T-helper 9 cell (primary cell): ENCODE results near the gene ARAP2.

Source experiments
- DNase-seq: peaks from one replicate; pipeline ENCODE4 v3.0.0-alpha.2; 2020

The ARAP2 gene

GRCh38 chr4:36099509-36099908 is 144.8 kb downstream of the ARAP2 start:
- no peak for DNase-seq

- no peak for DNase-seq
These were observed 149.3 kb downstream of the ARAP2 start for GRCh38 chr4:36094995-36095394.

- no peak for DNase-seq
These were observed 152.3 kb downstream of the ARAP2 start for GRCh38 chr4:36091997-36092396.

DNA sequence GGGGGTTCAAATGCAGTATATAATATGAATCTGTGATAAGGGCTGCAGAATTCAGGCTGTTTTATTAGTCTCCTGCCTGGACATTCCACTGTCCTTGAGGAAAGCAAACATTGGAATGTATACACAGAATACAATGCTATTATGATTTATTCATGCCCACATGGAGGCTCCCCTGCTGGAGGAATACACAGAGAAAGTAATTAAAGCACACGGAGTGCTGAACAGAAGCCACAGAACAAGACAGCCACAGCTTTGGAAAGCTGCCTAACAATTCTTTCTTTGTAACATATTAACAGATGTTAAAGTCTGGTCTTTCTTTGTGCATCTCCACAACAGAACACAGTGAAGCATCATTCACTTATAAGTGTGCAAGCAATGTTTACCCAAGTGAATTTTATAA is 155.8 kb downstream of the ARAP2 start:
- no peak for DNase-seq

- DNase-seq, result no peak
These were observed 158.0 kb downstream of the ARAP2 start for GRCh38 chr4:36086261-36086786.

- no peak for DNase-seq
These were observed 161.5 kb downstream of the ARAP2 start for GRCh38 chr4:36082817-36083216.

DNA sequence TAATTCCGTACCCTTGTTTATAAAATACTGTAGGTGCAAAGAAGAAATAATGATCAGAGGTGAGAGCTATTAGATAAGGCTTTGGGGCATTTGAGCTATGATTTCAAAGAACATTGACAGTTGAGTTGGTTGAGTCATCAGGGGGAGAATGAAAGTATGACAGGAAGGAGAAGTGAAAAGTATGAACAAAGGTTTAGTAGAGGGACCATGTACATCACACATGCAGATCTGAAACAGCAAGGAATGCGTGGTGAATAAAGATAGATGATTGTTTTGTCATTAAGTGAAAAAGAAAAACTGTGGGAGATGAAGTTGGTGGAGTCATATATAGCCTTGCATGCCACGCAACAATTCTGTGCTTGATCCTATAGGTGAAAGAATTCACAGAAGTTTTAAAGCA is 163.1 kb downstream of the ARAP2 start:
- no peak for DNase-seq

- no peak for DNase-seq
These were observed 164.6 kb downstream of the ARAP2 start for GRCh38 chr4:36079666-36080065.

GRCh38 chr4:36078319-36078718 is 166.0 kb downstream of the ARAP2 start:
- DNase-seq, result no peak

- DNase-seq, result no peak
These were observed 171.8 kb downstream of the ARAP2 start for GRCh38 chr4:36072529-36072928.

DNA sequence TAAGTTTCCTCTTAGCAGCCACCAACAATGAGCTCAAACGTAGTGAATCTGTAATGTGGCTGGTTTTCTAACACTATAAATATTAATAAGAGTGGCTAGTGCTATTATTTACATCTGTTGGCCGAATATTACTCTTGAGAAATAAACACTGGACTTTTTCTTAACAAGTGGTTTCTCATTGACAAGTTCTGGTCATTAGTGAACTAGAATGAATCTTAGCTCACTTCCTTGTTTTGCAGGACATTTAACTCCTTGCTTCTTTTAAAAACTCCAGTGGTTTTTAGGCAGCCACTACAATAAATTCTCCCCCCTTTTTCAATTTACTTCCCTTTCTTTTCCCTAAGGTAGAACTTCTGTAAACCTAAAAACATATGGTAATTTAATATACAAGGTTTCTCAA is 177.2 kb downstream of the ARAP2 start:
- DNase-seq, result no peak

DNA sequence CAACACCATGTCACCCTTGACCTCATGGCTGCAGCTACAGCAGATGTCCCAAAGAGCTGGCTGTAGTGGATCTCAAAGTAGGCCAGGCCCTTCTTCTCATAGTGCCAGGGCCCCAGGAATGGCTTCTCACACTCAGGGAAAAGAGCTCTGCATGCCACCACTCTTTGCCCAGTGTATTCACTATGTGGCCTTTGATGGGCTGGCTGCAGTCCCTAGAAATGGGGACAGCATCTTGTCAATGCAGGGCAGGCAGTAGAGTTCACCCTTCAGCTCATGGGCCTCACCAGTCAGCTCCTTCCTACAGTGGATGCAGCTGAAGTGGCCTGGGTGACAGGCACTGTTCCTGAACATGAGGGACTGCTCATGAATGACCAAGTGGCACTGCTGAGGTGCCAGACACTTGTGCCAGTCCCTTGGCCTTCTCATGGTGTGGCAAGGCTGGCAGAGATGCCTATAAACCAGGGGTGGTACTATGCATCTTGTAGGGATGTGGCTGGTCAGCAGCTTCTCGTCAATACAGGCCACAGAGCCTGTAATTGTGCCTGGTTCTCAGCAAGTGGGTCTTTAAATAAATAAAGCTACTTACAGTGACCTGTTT is 178.9 kb downstream of the ARAP2 start:
- no peak for DNase-seq

DNA sequence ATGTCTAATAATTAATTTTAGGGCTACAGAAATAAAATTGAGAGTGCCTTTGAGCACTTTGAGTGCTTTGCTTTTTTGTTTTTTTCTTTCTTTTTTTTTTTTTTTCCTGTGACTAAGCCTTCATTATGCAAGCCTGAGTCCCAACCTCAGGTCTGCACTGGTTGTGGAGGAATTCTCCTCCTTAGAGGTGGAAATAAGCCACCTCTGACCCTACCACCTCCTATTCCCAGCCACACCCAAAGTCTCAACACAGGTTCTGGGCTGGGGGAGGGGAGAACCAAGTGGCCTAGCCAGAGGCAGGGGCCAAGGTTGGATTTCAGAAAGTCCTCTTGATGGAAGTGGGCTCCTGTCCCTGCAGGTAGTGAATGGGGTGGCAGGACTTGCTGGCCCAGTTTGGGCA is 180.2 kb downstream of the ARAP2 start:
- DNase-seq, result no peak

DNA sequence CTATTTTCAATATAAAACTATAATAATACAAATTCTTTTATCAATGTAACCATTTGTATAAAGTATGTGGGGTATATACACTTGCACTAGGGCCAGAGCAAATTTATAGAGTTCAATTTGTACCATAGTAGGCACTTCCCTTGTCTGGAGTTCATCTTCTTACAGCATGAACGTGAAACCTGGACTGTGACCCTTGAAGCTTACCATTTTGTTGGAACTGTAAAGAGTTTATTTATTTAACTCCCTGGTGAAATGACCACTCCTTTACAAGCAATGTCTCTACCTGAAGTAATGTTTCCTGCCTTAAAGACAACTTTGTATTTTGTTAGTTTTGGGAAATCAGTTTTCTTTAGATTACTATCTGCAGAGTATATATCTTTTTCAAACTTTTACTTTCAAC is 188.2 kb downstream of the ARAP2 start:
- DNase-seq, result no peak

- DNase-seq, result no peak
These were observed 189.5 kb downstream of the ARAP2 start for GRCh38 chr4:36054694-36055422.

DNA sequence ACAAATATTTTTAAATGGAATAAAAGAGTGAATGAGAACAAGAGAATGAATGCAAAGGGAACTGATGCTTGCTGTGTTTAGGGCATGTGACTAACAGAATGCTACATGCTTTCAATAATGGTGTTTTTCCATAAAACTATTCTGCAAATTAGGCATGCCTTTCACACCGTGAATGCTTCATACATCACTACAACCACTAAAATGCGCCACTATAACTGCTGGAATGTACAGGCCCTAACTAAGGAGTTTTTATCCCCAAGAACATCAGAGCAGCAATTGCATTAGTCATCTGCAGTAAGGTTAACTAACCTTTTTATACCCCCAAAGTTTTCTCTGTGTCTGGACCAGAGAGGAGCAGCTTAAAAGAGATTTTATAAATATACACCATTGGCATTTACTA is 190.4 kb downstream of the ARAP2 start:
- no peak for DNase-seq

DNA sequence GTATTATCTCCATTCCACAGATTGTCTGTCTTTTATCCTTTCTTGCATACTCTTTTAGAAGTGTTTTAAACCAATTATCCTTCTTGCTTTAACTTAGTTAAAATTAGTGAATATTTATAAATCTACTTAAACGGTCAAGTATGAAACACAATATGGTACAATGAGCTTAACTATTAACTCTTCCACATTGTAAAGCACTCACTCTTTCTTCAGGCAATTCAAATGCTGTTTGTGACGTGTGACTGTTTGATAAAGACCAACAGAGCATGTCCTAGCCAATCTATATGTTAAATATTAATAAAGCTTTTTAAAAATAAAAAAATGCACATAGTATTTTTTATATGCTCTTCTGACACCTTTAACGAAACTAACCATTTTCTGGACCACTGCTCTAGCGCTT is 192.7 kb downstream of the ARAP2 start:
- DNase-seq, result no peak

- no peak for DNase-seq
These were observed 198.3 kb downstream of the ARAP2 start for GRCh38 chr4:36046026-36046425.

- no peak for DNase-seq
These were observed 200.4 kb downstream of the ARAP2 start for GRCh38 chr4:36043901-36044300.

DNA sequence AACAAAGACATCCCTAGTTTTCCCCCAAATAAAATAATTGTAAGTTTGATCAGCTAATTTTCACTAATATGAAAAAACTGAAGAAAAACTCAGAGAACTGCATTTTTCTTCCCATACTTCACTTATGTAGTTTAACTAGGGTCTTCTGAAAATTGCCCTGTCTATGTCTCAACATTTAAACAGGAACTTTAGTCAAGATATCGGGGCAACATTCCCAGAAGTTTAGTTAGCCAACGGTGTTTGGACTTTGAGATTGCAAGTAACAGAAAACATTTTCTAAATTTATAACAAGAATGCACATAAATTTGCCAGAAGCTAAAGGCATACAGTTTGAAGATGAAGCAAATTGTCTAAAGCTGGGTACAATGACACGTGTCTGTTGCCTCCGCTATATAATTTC is 201.1 kb downstream of the ARAP2 start:
- DNase-seq, result no peak

GRCh38 chr4:36042122-36042970 is 202.0 kb downstream of the ARAP2 start:
- DNase-seq, result no peak

DNA sequence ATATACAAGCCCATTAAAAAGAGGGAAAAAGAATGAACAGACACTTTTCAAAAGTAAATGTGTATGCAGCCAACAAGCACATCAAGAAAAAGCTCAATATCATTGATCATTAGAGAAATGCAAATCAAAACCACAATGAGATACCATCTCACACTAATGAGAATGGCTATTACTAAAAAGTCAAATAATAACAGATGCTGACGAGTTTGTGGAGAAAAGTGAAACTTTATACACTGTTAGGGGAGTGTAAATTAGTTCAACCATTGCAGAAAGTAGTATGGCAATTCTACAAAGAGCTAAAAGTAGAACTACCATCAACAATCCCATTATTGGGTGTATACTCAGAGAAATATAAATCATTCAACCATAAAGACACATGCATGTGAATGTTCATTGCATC is 203.0 kb downstream of the ARAP2 start:
- no peak for DNase-seq

DNA sequence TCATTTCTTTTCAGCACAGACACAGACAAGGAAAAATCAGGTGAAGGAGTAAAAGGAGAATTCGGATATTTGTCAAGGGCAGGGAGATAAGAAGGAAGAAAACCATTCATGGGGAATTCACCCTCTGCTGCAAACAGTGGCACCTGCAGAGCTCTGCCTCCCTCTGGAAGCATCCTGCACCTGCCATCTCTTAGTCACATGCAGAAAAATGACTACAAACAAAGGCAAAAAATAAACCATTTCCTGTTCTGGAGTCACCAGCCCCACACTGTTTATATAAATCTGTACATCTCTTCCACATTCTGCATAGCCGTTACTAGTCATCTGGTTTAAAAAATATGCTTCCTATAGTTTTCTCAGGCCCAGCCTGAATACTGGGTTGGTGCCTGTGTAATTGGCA is 205.3 kb downstream of the ARAP2 start:
- no peak for DNase-seq

DNA sequence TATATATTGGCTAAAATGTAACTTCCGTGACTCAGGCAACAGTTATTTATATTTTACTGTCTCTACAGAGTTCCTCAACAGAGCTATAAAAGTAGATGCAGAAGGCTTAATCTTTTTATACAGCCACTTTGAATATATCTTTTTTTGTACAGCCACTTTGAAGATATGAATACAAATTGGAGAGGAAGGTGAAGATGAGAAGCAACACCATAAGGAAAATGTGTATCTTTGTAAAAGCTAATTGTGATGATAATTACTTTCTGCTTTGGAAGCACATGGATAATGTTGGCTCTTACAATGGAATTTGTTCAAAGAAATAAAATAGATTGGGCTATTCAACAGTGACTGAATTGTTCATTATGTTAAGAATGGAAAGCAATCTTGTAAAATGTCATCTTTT is 205.8 kb downstream of the ARAP2 start:
- no peak for DNase-seq
